Activated CD4-positive, alpha-beta T cell treated with anti-CD3 and anti-CD28 coated beads, Interleukin-2, amount 50 U/mL, for 48 hours (primary cell): ENCODE data around the gene WDR7.
"Not testable (repeated sequence)": the region's sequence is repeated elsewhere in the genome, so short reads cannot be mapped to it uniquely, and the experiment has no call there.

Experiments
- DNase-seq, 2 experiments: peaks; one replicate each; pipeline ENCODE4 v3.0.0-alpha.2; 2020

The WDR7 gene

GRCh38 chr18:56650944-56651770 is at the start of gene WDR7:
WDR7 (plus strand) TSS chr18:56651359; CDS start chr18:56672516, 21,157 bp downstream.
- DNase-seq: peak; percentile 93 to 96

DNA sequence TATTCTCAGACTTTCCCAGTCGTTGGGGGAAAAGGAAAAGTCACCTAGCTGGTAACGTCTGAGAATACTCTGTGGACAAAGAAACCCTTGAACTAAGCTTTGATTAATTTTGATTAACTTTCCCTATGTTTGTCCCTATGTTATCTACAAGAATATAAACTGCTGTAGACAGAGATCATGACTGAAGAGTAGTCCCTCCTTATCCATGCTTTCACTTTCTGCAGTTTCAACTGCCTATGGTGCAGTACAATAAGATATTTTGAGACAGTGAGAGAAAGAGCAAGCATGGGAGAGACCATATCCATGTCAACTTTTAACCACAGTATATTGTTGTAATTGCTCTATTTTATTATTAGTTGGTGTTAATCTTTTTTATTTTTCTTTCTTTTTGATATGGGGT is 44.5 kb upstream of the WDR7 start:
- DNase-seq: no peak

DNA sequence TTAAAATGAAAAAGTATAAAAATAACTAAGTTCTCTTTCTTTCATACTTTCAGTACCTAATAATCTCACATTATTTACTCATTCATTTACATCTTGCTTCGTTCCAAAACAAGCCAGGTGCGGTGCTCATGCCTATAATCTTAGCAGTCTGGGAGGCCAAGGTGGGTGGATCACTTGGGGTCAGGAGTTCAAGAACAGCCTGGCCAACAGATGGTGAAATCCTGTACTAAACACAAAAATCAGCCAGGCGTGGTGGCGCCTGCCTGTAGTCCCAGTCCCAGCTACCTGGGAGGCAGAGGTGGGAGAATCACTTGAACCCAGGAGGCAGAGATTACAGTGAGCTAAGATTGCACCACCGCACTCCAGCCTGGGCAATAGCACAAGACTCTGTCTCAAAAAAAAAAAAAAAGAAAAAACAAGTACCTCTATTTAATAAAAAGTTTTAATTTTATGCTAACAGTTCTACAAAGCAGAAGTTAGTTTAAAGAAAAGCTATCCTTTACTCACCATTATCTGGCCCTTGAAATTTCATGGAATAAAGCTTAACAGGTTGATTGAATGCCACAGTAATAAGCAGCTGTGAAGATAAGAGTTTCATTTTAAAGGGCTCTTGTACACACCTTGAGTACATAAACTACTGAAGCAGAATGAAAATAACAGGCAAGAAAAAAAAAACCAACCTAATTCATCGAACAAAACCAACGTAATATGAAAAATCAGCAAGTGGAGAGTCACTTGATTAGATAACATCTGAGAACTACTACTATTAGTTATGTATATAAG is 35.2 kb upstream of the WDR7 start:
- no peak for DNase-seq

GRCh38 chr18:56627991-56628390 is 23.2 kb upstream of the WDR7 start:
- DNase-seq: no peak

GRCh38 chr18:56632070-56633022 is 18.8 kb upstream of the WDR7 start:
- no peak for DNase-seq

GRCh38 chr18:56635007-56635406 is 16.2 kb upstream of the WDR7 start:
- DNase-seq: no peak

GRCh38 chr18:56637176-56637575 is 14.0 kb upstream of the WDR7 start:
- no peak for DNase-seq

DNA sequence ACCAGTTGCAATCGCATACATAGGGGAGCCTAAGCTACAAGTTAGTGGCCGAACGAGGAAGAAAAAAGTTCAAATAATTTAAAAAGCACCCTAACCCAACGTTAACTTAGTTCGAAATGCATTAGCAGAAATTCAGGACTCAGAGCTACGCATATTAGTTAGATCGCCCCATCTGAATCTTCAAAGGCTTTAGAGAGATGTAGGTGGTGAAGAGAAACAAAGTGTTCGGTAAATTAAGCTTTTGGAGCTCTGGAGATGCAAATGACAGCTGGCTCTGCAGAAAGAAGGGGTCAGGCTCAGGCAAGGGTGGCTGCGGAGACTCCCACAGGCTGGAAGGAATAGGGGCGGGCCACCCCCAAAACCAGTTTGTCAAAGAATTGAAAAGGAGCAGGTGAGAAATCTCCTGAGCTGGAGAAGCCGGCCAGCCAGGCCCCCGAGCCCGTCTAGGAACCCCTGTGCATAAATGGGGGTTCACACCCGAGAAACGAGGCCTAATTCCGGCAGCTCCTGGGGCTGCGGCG is 13.4 kb upstream of the WDR7 start:
- peak in 1 of 2 experiments; percentile 22 for DNase-seq

GRCh38 chr18:56638232-56639103 is 12.7 kb upstream of the WDR7 start, which contains the start of gene TXNL1:
TXNL1 (minus strand) TSS chr18:56638592; CDS start chr18:56638440, 152 bp downstream.
- DNase-seq: peak; percentile 99 to 100

DNA sequence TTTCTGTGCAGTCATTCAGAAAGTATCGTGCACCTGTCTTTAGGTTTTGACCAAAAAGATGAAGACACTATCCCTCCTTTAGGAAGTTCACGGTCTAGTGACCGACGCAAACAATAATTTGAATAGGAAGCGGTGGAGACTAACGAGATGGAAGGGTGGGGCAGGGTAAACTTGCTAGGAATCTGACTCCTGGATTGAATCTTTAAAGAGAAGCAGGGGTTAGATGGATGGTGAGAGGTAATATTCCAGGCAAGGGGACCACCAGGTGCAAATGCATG is 12.1 kb upstream of the WDR7 start:
- DNase-seq: no peak

DNA sequence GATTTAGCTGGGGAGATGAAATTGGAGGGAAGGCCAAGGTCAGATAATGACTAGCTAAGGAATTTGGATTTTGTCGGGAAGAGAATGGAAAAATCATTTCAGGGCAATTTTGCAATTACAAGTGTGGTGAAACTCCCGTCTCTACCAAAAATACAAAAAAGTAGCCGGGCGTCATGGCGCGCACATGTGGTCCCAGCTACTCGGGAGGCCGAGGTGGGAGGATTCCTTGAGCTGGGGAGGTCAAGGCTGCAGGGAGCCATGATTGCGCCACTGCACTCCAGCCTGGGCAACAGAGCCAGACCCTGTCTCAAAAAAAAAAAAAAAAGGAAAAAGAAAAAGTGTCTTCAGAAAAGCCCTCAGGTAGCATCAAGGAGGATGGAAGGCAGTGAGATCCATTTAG is 11.6 kb upstream of the WDR7 start:
- no peak for DNase-seq

DNA sequence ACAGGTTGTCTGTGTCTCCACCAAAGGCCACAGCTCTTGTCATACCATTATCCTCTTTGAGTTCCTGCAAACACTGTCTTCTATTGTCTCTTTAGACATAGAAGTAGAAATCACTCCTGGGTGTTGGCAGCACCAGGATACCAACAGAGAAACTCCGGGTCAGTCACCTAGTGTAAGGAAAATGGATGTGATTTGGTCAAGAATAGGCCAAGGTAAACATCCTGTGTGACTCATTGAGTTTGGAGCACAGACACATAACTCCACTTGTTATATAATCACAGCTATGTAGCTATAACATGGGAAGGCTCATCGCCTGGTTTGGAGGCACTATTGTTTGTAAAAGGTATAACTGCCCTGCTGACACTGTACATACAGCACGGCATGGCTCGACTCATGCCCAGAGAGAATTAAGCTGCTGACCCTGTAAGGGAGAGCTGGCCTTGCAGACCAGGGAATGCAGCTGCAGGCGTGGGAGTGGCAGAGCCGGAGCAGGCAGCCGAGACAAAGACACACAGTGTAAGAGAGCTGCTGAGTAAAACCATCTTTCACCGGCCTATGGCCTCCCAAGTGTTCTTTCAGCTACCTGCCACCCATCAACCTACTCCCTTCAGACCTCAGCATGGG is 9.3 kb upstream of the WDR7 start:
- DNase-seq: no peak

DNA sequence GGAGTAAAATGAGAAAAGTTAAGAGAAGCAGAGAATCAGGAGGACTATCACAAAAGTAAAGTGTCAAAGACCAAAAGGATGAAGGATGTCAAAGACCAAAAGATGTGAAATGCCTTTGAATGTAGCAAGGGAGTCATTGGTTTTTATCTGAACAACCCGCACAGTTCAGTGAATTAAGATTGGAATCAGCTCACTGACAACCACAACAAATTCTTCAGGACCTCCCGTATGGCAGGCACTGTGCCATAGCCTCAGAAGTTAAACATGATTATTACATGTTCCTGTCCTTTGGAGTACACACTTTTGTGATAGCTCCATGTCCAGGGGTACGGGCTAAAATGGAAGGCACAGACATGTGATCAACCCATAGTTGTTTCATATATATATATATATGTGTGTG is 7.8 kb upstream of the WDR7 start:
- DNase-seq: no peak

DNA sequence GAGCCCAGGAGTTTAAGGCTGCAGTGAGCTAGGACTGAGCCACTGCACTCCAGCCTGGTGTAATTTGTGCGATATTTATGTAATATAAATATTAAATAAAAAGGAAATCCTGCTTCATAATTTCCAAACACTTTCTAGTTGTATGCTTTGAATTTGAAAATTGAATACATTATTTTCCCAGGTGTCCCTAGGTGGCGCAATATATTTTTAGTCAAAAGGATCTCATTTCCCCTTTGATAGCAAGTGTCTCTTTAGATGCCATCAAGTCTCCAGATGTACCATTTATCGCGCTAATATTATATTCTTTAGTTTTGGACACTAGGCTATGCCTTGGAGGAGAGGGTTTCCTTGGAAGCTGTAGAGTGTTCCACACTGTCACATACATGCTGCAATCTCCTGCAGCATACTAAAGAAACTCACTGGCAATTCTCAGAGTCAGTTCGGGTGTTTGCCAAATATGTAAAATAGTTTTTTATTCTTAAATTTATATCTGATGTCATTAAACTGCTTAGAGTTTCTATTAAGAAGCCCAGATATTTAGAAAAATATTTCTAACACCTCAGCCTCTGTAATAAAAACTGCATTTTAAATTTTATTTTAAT is 5.6 kb upstream of the WDR7 start:
- no peak for DNase-seq

GRCh38 chr18:56647071-56647470 is 4.1 kb upstream of the WDR7 start:
- peak in 1 of 2 experiments; percentile 16 for DNase-seq

DNA sequence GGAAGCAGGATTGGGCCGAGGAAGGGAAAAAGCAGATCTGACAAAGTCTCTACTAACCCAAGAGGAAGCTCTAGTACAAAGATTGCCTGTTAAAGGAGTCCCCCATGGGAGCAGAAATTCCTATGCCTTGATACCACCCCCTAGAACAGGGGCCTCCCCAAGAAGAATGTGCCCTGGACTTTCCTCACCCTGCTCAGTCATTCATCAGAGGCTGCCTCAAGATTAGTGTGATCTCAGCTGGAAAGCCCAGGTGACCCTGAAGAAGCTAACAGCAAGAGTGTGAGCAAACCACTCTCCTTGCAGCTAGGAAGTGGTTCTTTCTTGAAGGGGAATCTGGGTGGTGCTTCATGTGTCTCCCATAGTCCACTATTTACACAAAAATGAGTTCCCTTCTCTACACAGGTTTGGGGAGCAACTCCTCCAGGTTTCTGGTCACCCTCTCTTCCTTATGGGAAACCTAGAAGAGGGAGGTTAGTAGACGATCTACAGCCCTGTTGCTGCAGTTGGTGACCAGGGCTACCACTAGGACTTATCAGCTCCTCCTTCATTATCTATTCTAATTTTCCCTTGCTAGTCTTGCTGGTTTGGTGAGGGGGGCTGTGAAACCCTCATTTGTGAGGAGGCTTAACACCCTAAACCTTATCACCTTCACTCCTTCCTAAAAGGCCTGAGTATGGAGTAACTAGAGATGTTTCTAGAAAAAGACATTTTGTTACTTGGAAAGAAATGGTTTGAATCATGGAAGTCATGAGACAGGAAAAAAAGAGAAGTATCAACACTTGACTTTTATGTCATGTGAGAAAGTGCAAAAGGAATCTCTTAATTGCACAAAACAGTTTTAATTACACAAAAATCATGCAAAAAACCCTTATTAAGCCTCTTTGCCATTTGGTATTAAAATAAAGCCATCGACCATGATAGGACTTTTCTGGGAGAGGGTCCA is 2.9 kb upstream of the WDR7 start:
- no peak for DNase-seq

DNA sequence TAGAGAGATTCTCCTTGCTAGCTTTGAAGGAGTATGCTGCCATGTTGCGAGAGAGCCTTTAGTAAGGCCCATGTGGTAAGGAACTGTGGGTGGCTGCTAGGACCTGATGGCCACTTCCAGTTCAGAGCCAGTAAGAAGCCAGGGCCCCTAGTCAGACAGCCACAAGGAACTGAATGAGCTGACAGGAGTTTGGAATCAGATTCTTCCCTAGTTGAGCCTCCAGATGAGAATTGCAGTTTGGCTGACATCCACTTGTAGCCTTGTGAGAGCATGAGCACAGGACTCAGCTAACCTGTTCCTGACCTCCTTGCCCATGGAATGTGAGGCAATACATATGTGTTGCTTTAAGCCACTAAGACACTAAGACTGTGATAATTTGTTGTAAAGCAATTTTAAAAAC is 1.2 kb upstream of the WDR7 start:
- no peak for DNase-seq

- no peak for DNase-seq
Observed at GRCh38 chr18:56651771-56652092, 573 bp downstream of the WDR7 start.

GRCh38 chr18:56652802-56653201 is 1.6 kb downstream of the WDR7 start:
- no peak for DNase-seq

DNA sequence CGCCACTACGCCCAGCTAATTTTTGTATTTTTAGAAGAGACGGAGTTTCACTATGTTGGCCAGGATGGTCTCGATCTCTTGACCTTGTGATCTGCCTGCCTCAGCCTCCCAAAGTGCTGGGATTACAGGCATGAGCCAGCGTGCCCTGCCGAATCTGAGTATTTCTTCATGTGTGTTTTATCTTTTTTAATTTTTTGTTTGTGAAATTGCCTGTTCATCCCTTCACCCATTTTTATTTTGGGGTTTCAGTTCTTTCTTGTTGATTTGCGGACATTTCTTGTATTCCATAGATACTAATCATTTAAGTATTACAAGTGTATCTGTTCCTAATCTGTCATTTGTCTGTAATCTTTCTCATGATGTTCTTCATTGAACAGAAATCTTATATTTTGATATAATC is 3.1 kb downstream of the WDR7 start:
- not testable (repeated sequence) for DNase-seq
